Mesendoderm (in vitro differentiated cells): Measurements from ENCODE around the gene DFFB.

Source experiments
- DNase-seq: peaks from one replicate; pipeline ENCODE4 v3.0.0; 2013
- H2AK5ac ChIP-seq: 2 replicates; pipeline ENCODE4 v1.6.1; 2013; ENCODE audit warnings: low read length, inconsistent platforms
- H2BK120ac ChIP-seq: 2 replicates; pipeline ENCODE4 v1.6.1; 2013; ENCODE audit warnings: low read depth, mild to moderate bottlenecking, low read length, moderate library complexity, mixed read lengths
- H2BK15ac ChIP-seq: replicated peaks from 2 replicates; pipeline ENCODE4 v1.6.1; 2013; ENCODE audit warnings: low read depth, mild to moderate bottlenecking, moderate library complexity
- H2BK5ac ChIP-seq: 2 replicates; pipeline ENCODE4 v1.6.1; 2013; ENCODE audit warnings: low read length, inconsistent platforms
- H3K18ac ChIP-seq: 2 replicates; pipeline ENCODE4 v1.6.1; 2013; ENCODE audit warnings: mild to moderate bottlenecking, low read length, mixed read lengths
- H3K23ac ChIP-seq: one replicate; pipeline ENCODE4 v1.6.1; 2013; ENCODE audit warnings: low read length
- H3K27ac ChIP-seq: 2 replicates; pipeline ENCODE4 v1.5.1; 2013; ENCODE audit warnings: low read depth, mild to moderate bottlenecking, inconsistent platforms, low read length, moderate library complexity
- H3K27me3 ChIP-seq: 2 replicates; pipeline ENCODE4 v1.6.1; 2013; ENCODE audit warnings: low read length, control low read depth, mild to moderate bottlenecking, inconsistent platforms; ENCODE audit not compliant: insufficient read depth, poor library complexity
- H3K36me3 ChIP-seq: 2 replicates; pipeline ENCODE4 v1.6.1; 2013; ENCODE audit warnings: low read length, inconsistent platforms; ENCODE audit not compliant: control insufficient read depth, insufficient read depth
- H3K4ac ChIP-seq: one replicate; pipeline ENCODE4 v1.6.1; 2013; ENCODE audit warnings: low read depth, mild to moderate bottlenecking, low read length, moderate library complexity
- H3K4me1 ChIP-seq: 2 replicates; pipeline ENCODE4 v1.6.1; 2013; ENCODE audit warnings: low read depth, low read length, inconsistent platforms; ENCODE audit not compliant: control insufficient read depth
- H3K4me2 ChIP-seq: 2 replicates; pipeline ENCODE4 v1.6.1; 2013; ENCODE audit warnings: low read length
- H3K4me3 ChIP-seq: 2 replicates; pipeline ENCODE4 v1.5.1; 2013; ENCODE audit warnings: mild to moderate bottlenecking, low read length
- H3K56ac ChIP-seq: one replicate; pipeline ENCODE4 v1.6.1; 2013; ENCODE audit warnings: low read length
- H3K79me1 ChIP-seq: 2 replicates; pipeline ENCODE4 v1.6.1; 2013; ENCODE audit warnings: low read length, inconsistent platforms
- H3K79me2 ChIP-seq: 2 replicates; pipeline ENCODE4 v1.6.1; 2013; ENCODE audit warnings: mild to moderate bottlenecking, low read length; ENCODE audit not compliant: control insufficient read depth, insufficient read depth
- H3K9ac ChIP-seq: 2 replicates; pipeline ENCODE4 v1.6.1; 2013; ENCODE audit warnings: low read length, inconsistent platforms
- H4K5ac ChIP-seq: one replicate; pipeline ENCODE4 v1.6.1; 2013; ENCODE audit warnings: low read length
- H4K8ac ChIP-seq: one replicate; pipeline ENCODE4 v1.6.1; 2013; ENCODE audit warnings: low read depth, mild to moderate bottlenecking, control low read depth, low read length, moderate library complexity
- WGBS: extraction: QIAGEN DNeasy Blood & Tissue Kit; methylation state at CpG from one replicate; pipeline ENCODE4 v1.1.7; 2013; ENCODE audit warnings: low lambda C conversion rate, missing lambda C conversion rate; ENCODE audit not compliant: insufficient coverage; ENCODE audit errors: extremely low coverage; 5-methylcytosine and 5-hydroxymethylcytosine counted together

Gene DFFB

GRCh38 chr1:3895279-3895950 is 38.1 kb downstream of the DFFB start:
- no peak overlapping the region for H3K9ac ChIP-seq
- H3K36me3 ChIP-seq: peaks cover 6% of the 10 kb centered on the region
- H2BK15ac ChIP-seq: no peak overlapping the region
- H4K5ac ChIP-seq: no peak overlapping the region
- H3K4me2 ChIP-seq: no peak overlapping the region
- peaks cover 28% of the 10 kb centered on the region for H3K79me1 ChIP-seq
- peaks cover 52% of the 10 kb centered on the region for H3K79me2 ChIP-seq
- no peak overlapping the region for H3K4ac ChIP-seq
- H2BK120ac ChIP-seq: no peak overlapping the region
- H3K4me3 ChIP-seq: no peak overlapping the region
- H3K4me1 ChIP-seq: no peaks in the 10 kb centered on the region
- no peak for DNase-seq
- no peak overlapping the region for H3K23ac ChIP-seq
- H3K18ac ChIP-seq: no peak overlapping the region
- H3K27me3 ChIP-seq: no peaks in the 10 kb centered on the region
- no peak overlapping the region for H4K8ac ChIP-seq
- H3K27ac ChIP-seq: no peak overlapping the region
- H2BK5ac ChIP-seq: no peak overlapping the region
- no peak overlapping the region for H2AK5ac ChIP-seq
- WGBS: no CpG with 5 or more reads among the region's 13 CpGs
- H3K56ac ChIP-seq: no peak overlapping the region

- H3K36me3 ChIP-seq: peaks cover 6% of the 10 kb centered on the region
Observed at GRCh38 chr1:3895951-3896325, 38.7 kb downstream of the DFFB start.

GRCh38 chr1:3896396-3897000 is 39.2 kb downstream of the DFFB start:
- Histone ChIP-seq H3K27me3 (no peaks in the 10 kb centered on the region), H3K4me2 (no peak overlapping the region), H3K23ac (no peak overlapping the region), H3K4me3 (no peak overlapping the region), H3K27ac (no peak overlapping the region), H2AK5ac (no peak overlapping the region), H4K5ac (no peak overlapping the region), H3K36me3 (peaks cover 4% of the 10 kb centered on the region), H2BK120ac (no peak overlapping the region), H4K8ac (no peak overlapping the region), H3K79me1 (peaks cover 27% of the 10 kb centered on the region), H2BK5ac (no peak overlapping the region), H3K4ac (no peak overlapping the region), H3K79me2 (peaks cover 52% of the 10 kb centered on the region), H2BK15ac (no peak overlapping the region), H3K18ac (no peak overlapping the region), H3K56ac (no peak overlapping the region), H3K4me1 (no peaks in the 10 kb centered on the region), H3K9ac (no peak overlapping the region)
- no CpG with 5 or more reads among the region's 7 CpGs for WGBS
- DNase-seq: peak; percentile 45

More at GRCh38 chr1:3895951-3896325, 38.7 kb downstream of the DFFB start:
- Histone ChIP-seq H2AK5ac (no peak overlapping the region), H3K9ac (no peak overlapping the region), H2BK15ac (no peak overlapping the region), H3K79me2 (peaks cover 52% of the 10 kb centered on the region), H3K4me3 (no peak overlapping the region), H3K4ac (no peak overlapping the region), H3K4me1 (no peaks in the 10 kb centered on the region), H3K56ac (no peak overlapping the region), H3K18ac (no peak overlapping the region), H3K4me2 (no peak overlapping the region), H4K5ac (no peak overlapping the region), H3K23ac (no peak overlapping the region), H3K27ac (no peak overlapping the region), H2BK5ac (no peak overlapping the region), H2BK120ac (no peak overlapping the region), H3K27me3 (no peaks in the 10 kb centered on the region), H3K79me1 (peaks cover 28% of the 10 kb centered on the region), H4K8ac (no peak overlapping the region)
- no CpG with 5 or more reads among the region's 4 CpGs for WGBS
- DNase-seq: no peak

- no peak overlapping the region for H3K9ac ChIP-seq
- H3K4me1 ChIP-seq: no peaks in the 10 kb centered on the region
- H3K4me3 ChIP-seq: no peak overlapping the region
- H3K4ac ChIP-seq: no peak overlapping the region
- no peak overlapping the region for H2BK120ac ChIP-seq
- no peak overlapping the region for H3K27ac ChIP-seq
- peaks cover 2% of the 10 kb centered on the region for H3K36me3 ChIP-seq
- H2AK5ac ChIP-seq: no peak overlapping the region
- no peak overlapping the region for H3K56ac ChIP-seq
- no peak overlapping the region for H3K4me2 ChIP-seq
- no peak overlapping the region for H3K18ac ChIP-seq
- no peak overlapping the region for H2BK15ac ChIP-seq
- no peak overlapping the region for H4K5ac ChIP-seq
- H3K23ac ChIP-seq: no peak overlapping the region
- DNase-seq: no peak
- peaks cover 49% of the 10 kb centered on the region for H3K79me2 ChIP-seq
- no peak overlapping the region for H2BK5ac ChIP-seq
- no peaks in the 10 kb centered on the region for H3K27me3 ChIP-seq
- H3K79me1 ChIP-seq: peaks cover 24% of the 10 kb centered on the region
- no peak overlapping the region for H4K8ac ChIP-seq
Observed at GRCh38 chr1:3898475-3898735, 41.1 kb downstream of the DFFB start.

- Histone ChIP-seq H3K4me3 (peak overlapping the region; percentile 95), H3K27ac (no peak overlapping the region), H4K8ac (no peak overlapping the region), H2BK120ac (no peak overlapping the region), H3K23ac (peak overlapping the region; percentile 48), H4K5ac (no peak overlapping the region), H3K79me1 (peaks cover 22% of the 10 kb centered on the region), H3K9ac (peak overlapping the region; percentile 90), H3K4me1 (no peaks in the 10 kb centered on the region), H3K36me3 (peaks cover 2% of the 10 kb centered on the region), H3K4me2 (peak overlapping the region; percentile 89), H3K18ac (peak overlapping the region; percentile 60), H2AK5ac (no peak overlapping the region), H2BK15ac (no peak overlapping the region), H3K4ac (no peak overlapping the region), H3K79me2 (peaks cover 47% of the 10 kb centered on the region), H3K27me3 (no peaks in the 10 kb centered on the region), H2BK5ac (no peak overlapping the region), H3K56ac (peak overlapping the region; percentile 98)
- DNase-seq: peak; percentile 44
- no CpG with 5 or more reads among the region's 10 CpGs for WGBS
Observed at GRCh38 chr1:3898994-3899753, 41.9 kb downstream of the DFFB start.
